ENCODE measurements around the gene WWOX.

WWOX gene

DNA sequence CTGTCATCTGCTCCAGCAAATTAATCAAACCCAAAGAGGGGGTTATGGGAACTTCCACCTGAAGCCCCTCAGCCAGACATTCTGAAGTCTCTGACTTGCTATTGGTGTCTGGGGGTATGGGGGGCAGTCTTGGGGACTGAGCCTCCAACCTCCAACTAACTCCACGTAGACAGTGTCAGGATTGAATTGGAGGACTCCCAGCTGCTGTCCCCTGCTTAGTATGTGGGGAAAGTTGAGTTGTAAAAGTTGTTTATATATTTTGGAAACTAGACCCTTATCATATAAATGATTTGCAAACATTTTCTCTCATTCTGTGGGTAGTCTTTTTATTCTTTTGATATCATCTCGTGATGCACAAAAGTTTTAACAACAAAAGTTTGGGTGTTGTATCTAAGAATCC is 689.2 kb downstream of the WWOX start:
- no peak for DNase-seq

DNA sequence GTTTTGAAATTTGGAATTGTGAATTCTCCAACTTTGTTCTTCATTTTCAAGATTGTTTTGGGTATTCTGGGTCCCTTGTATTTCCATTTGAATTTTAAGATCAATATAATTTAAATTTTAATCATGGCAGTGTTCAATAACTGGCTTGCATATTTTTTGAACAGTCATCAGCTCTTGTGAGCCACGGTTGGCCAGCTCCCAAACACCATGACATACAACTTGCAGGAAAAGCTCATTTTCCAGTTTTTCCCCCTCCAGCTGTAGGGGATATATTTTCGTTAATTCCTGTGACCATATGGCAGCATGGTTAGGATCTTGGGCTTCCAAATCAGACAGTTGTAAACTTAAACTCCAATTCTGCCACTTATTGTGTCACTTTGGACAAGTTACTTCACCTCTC is 690.1 kb downstream of the WWOX start:
- no peak for DNase-seq

DNA sequence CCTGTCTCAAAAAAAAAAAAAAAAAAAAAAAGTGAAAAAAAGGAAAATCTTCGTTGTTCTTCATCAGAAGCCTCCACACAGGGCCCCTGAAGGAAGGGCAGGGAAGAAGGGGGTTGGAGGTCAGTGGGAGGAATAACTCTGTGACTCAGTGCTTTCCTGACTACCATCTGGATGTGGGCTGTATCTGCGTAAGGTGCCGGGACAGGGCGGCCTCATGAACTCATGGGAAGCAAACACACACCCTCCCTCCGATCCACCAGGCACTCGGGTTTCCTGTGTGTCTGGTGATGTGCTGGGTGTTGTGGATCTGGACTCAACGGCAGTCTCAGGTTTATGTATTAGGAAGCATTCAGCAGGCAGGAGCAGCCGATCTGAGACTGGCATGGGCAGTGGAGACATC is 691.6 kb downstream of the WWOX start:
- no peak for DNase-seq

DNA sequence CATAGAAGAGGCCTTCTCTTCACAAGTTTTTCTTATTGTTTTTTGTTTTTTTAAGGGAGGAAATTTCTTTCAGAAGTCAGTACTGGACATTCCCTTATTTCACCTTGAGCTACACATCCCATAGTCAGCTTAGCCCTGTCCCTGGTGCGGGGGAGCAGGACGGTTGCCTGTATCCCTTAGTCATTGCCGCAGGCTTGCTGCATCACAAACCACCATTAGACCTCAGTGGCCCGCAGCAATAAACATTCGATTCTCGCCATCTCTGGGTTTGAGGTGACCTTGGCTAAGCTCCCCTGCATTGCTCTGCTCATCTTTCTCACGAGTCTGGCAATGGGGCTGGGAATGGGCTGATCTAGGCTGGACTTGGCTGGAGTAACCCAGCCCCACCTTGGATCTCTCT is 692.5 kb downstream of the WWOX start:
- no peak for DNase-seq

DNA sequence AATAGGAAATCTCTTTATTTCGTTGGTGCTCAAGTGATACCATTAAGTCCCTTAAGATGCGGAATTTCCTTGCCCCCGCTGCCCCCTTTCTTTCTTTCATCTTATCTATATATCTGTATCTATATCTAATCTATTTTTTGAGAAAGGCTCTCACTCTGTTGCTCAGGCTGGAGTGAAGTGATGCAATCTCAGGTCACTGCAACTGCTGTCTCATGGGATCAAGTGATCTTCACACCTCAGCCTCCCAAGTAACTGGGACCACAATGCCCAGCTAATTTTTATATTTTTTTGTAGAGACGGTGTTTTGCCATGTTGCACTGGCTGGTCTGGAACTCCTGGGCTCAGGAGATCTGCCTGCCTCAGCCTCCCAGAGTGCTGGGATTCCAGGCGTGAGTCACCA is 693.5 kb downstream of the WWOX start:
- no peak for DNase-seq

DNA sequence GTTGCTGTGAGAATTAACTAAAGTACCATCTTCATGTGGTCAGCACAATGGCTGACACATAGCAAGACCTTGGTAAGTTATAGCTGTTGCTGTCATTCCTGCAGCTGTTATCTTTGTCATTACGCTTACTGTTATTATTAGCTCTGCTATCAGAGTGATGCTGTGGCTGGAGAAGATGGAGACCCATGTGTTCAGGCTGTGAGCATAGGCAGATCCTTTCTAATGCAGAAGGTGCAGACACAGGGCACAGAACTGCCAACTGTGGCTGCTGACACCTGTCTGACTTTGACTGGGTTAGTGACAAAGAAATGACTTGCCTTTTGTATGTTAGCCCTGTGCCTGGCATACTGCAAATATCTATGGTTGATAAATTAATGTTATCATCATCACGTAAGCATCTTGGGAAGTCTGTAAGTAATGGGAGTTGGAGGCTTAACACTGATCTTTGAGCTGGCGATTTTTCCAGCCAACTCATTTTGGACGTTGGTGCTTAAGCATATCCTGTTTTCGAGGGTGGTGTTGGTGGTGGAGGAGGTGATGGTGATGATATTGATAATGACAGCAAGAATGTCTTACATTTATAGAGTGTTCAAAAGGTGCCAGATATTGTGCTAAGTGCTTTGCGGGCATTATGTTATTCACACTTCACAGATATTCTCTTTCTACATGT is 695.3 kb downstream of the WWOX start:
- DNase-seq, result no peak

DNA sequence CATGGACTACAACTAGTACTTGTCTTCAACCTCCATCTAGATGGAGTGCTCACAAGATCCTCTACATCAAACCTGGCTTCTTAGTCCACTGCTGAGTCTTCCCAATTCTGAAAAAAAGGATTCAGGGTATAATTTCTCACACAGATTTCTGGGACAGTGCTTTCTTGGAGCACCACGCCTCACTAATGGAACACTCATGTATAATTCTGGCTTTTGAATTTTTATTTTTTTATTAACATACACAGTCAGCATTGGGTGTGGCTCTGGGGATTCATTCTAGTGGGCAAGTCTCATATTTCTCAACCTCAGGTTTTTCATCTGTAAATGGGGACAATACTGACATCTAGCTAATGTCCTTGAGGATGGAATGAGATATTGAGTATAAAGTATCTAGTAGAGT is 696.0 kb downstream of the WWOX start:
- DNase-seq, result no peak

DNA sequence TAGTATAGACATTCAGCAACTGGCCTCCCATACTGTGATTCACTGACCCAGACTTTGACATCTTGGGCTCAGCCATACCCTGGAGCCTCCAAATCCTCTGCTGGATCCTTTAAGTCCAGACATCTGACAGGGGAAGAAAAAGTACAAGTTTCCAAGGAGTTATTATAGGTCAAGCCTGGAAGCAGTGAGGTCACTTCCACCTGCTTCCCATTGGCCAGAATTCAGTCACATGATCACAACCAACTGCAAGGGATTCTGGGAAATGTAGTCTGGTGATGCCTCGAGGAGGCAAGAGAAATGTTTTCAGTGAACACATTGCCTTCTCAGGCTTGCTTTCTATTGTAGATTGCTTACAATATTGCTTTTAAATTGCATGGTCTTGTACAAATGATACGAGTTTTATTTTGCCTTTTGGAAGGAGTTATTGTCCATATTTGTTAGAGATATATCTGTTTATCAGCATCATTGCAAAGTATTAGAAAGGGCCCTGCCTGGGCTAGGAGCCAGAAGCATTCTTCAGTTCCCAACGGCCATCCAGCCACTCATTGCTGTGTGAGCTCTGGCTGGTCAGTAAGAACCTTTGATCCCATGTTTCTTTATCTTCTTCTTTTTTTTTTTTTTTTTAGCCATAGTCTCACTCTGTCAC is 696.9 kb downstream of the WWOX start:
- no peak for DNase-seq

DNA sequence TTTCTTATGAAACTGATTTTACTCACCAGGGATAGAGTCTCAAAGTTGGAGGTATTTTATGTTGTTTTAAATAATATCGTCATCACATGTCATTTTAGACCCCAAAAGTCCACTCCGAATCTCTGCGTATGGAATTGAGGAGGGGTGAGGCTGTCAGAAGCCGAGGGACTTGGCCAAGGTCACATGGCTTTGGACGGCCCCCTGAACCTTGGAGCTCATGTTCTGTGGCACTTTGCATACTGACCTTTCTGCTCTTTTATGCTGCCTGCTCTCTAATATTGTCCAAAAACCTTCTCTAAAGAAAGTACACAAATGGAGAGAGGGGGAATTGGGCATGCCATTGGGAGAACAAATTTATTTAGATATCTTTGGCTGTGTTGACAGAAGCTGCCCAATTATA is 700.0 kb downstream of the WWOX start:
- DNase-seq, result no peak

DNA sequence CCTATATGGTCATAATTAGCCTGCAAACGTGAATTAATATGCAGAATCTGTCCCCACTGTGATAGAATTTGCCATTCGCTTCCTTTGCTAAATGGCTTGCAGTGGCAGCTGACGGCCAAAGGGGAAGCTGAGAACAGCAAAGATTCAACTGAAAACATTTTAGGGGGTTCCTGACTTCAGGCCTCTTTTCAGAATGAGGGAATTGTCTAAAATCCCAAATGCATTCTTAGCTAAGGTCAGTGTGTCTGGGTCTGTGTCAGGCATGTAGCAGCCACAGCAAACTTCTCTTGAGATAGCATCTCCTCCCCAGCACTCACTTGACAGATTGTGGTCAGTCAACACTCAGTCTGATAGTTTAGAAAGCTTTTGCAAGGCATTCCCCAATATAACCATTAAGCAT is 701.1 kb downstream of the WWOX start:
- DNase-seq, result no peak

DNA sequence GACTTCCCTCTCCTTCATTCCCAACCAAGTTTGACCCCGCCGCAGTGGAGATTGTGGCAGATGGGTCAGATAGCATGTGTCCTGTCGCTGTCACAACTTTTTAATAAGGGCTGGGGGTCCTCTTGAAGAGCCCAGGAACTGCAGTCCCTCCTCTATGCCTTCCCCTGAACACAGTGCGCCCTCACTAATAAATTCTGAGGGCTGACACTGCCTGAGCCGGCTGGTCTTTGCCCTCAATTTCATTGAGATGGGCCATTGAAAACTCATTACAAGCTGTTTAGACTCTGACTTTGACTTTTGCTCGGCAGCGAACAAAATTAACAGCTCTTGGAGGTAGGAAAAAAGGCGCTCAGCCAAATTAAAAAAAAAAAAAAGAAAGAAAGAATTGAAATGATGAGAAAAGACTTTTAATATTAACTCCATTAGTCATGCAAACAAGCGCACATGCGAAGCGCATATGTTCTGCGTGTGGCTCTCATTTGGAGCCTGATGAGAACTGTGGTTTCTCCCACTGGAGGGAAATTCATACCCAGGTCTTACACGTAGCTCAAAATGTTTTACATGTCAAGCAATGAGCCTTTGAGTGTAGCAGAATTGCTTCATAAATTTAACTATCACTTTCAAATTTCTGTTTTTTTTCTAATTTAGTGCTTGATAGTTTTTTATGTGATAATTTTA is 704.7 kb downstream of the WWOX start:
- no peak for DNase-seq

DNA sequence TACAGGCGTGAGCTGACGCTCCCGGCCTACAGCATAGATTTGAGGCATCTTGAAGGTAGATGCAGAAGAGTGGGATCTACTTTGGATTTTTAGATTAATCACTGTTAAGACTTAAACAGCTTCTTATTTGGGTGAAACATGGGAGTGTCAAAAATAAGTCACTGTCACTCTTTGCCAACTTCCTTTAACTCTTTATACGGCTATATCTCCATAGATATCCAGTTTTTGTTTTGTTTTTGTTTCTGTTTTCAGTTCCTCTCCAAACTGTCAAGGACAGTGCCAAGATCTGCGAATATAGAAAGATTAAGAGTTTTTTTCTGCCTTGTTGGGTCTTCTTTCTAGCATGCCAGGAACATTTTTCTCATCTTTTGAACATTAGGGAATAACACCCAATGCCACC is 706.1 kb downstream of the WWOX start:
- DNase-seq, result no peak

DNA sequence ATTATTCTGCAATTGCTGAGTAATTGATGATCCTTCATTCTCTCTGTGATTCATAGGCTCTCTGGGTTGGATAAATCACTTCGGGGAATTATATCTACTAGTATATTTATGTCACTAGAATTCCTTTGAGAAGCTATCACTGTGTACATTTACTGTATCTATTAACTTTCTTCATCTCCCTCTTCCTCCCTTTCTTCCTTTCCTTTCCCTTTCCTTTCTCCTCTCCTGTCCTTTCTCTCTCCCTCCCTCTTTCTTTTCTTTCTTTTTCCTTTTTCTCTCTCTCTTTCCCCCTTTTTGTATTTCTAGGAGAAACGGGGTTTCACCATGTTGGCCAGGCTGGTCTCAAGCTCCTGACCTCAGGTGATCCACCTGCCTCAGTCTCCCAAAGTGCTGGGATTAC is 711.8 kb downstream of the WWOX start:
- no peak for DNase-seq

DNA sequence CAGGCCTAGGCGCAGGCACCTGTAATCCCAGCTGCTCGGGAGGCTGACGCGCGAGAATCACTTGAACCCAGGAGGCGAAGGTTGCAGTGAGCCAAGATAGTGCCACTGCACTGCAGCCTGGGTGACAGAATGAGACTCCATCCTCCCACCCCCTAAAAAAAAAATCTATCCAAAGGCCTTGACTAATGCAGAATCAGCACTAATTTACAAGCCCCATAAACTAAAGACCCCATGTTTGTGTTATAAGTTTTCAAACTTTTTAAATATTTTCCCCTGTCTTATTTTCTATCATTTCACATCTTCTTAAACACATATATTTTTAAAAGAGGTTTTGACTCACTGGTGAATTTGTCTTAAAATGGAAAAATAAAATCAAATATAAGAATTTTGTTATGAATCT is 713.1 kb downstream of the WWOX start:
- DNase-seq, result no peak

DNA sequence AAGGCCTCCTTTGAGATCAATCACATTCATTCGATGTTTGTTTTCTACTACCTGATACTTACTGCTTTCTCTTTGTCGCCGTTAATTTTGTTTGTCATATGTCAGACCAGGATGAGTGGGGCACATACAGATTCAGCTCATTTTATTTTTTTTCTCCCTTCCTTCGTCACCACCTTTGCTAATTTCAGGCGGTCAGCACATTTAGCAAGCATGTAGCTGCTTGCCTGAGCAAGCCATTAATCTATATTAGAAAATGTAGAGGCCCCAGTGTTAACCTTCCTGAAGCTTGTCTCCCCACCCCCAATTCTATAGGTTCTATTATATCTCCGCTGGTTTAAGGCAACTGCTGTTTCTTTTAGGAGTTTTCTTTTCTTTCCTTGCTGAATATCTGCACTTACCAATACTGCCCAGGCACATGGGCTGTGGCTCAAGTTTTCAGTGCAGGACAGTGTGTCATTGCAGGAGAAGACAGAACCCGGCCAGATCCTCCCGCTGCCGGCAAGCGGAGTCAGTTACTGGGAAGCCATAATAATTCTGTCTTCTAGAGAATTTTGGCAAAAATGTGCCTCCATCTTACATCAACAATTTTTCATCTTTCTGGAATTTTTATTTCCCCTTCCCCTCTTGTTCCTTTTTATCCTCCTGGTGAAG is 714.3 kb downstream of the WWOX start:
- no peak for DNase-seq

DNA sequence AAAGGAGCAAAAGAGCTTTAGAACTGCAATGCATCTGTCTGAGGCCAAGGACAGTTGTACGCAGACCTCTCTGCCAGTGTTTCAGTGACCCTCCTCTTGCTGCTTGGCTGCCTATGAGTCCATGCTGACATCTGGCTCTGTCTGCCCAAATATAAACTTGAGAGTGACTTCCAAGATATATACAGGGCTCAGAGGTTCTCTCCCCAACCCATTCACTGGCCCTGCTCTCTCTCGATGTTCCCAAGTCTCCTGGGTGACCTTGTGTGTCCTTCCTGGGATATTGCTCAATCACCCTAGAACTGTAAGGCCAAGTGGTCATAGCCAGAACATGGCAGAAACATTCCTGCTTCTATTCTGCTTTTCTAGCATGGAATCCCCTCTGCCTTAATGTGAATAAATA is 716.3 kb downstream of the WWOX start:
- DNase-seq, result no peak

DNA sequence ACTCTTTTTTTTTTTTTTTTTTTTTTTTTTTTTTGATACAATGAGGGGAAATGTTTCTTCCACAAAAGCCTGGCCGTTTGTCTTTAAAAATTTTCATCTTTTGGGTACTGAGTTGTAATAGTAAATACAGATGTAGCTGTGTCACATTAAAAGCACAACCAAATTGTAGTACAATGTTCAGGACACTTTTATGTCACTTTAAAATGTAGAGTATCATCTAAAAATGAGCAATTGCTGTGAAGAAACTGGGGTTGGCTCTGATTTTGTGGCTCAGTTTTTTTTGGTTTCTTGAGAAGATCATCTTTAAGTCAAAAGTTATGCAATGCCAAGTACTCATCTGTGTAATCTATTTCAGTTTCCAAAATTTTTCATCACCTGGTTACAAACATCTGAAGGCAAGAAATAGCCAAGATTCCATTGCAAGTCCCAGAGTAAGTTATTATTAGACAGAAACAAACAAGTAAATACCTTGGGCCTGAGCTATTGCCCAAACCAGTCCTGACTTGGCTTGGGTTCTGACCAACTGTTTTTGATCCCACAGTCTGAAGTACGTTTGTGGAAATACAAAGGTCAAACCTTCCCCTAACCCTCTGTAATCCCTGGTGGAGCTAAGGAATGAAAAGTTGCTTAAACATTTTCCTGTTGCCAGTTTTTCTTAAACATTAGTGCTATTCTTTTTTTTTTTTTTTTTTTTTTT is 717.2 kb downstream of the WWOX start:
- no peak for DNase-seq

DNA sequence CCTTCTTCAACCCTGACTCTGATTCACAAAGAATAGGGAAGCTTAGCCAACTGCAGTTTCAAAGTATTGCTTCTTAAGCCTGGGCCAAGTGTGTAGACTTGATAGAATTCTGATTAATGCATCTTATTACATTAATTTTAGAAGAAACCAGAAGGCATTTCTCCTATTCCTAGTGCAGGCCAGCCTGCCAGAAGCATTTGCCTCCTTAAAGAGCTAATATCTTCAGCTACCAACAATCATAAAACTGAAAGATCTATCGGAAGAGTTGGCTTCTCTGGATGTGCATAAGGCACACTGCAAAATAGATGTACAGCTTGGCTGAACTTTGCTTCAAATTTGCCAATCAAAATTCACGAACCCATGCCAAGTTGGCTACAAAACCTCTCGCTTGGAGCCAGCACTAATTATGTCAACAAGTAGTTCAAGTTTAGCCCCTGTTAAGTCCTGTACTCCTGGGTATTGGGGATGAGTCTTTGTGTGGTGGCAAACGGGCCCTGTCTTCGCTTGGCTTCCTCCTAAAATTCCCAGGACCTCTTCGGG is 717.8 kb downstream of the WWOX start:
- no peak for DNase-seq

DNA sequence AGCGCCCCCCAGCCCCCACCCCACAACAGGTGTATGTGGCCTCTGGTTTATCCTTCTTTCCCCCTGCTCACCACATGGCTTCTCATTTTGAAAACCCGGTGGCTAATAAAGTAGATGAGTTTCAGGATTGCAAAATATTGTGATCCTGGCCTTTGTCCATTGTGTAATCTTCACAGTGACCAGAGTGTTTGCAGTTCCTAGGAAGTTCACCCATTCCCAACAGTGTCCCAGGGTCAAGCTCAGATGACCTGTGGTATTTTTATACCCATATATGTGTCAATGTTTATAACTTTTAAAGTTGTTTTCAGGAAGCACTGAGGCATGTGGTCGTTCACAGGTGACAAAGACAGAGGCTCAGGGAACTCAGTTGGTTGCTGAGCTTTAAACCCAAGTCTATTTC is 721.9 kb downstream of the WWOX start:
- no peak for DNase-seq

DNA sequence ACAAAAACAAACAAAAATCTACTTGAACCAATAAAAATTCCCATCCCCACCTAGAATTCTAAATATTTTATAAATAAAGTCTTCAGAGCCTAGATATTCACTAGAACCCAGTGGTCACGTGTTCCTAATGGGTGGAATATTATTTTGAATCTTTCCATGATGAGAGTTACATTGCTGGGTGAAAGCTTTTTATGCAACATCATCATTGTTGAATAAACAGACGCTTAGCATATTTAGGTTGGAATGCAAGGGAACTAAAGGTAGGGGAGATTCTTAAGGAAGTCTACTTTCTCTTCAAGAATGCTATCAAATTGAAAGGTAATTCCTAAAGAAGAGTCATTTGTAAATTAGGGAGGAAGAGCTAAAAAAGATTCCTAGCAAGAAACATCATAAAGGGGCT is 723.1 kb downstream of the WWOX start:
- DNase-seq, result no peak

DNA sequence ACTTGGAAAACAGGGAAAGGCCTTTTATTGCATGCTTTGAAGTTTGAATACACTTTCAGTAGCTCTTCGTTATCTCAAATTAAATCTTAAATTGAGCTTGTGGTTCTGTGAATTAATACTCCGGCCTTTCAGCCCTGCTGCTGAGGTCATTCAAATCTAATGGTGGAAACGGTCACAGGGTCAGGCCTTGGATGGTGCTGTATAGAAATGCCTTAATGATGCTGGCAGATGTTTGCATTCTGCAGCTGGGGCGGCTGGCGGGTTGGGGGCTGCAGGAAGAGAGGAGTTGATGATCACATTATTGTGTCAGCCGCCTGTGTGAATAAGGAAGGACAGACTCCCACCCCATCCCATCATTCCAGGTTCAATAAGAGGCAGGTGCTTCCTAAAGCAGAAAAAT is 723.6 kb downstream of the WWOX start:
- DNase-seq, result no peak

DNA sequence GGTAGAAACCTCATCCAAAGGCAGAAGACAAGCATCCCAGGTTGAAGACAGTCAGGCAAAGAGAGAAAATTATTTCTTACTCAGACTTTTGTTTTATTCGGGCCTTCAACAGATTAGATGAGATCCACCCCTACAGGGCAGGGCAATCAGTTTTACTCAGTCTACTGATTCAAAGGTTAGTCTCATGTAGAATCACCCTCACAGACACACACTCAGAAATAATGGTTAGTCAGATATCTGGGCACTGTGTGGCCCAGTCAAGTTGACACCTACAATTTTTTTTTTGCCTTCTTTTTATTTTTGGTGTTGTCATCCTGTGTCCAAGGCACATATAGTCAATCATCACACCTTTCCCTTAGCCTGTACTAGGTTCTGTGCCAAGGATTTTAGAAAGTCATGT is 729.8 kb downstream of the WWOX start:
- no peak for DNase-seq

DNA sequence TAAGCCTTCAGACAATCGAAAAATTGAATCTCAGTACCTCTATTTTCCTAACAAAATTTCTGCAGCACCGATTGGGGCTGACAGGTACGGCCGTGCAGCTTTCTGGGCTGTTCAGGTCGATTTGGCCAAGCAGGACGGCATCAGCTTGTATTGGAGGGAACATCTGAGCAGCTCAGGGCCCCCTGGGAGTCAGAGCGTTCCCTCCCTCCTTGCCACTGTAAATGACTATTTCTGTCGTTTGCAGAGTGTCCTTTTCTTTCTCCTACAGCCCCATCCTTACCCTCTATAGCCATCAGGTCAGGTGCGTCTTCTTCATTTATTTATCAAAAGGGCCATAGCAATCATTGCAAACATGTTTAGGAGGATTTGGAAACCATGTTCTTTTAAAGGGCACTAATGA is 731.1 kb downstream of the WWOX start:
- DNase-seq, result no peak
